ENCODE results near the gene PHF21A.

DNA sequence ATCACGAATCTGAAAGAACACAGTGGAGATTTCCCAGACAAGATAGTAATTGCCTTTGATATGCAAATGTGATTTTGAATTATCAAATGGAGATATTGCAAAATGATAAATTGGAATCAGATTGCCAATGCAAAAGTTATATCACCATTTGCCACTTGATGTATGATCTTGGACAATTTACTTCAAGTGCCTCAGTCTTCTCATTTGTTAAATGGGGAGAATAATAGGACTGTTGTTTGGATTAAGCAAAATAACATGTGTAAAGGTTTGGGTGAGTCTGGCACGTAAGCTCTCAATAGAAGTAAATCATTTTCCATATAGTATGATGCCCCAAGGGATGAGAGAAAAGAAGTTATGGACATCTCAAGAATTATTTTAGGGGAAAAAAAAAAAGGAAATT, 7.9 kb upstream of the PHF21A start:
- TF ChIP-seq YY1 (IDR thresholded peaks at IDR 0.05; ENCODE audit: insufficient read depth, insufficient read length) (no peak), SUZ12 (IDR thresholded peaks at IDR 0.05; ENCODE audit: extremely low read depth, insufficient read depth, insufficient read length) (no peak)
